SH-SY5Y (cell line): Measurements from ENCODE around the gene TMEM174.

Experiments
- GATA2 ChIP-seq: IDR thresholded peaks from 2 replicates; pipeline ENCODE4 v1.6.1; 2011; ENCODE audit warnings: mild to moderate bottlenecking, low read depth, low read length
- GATA3 ChIP-seq: IDR thresholded peaks from 2 replicates; pipeline ENCODE4 v1.6.1; 2011; ENCODE audit warnings: low read depth, mild to moderate bottlenecking, low read length, moderate library complexity

- TF ChIP-seq GATA3 (no peak), GATA2 (no peak)
These were observed 23.5 kb upstream of the TMEM174 start for GRCh38 chr5:73149540-73149939.
